ENCODE measurements around the gene PEX14.
A peak's percentile ranks its signal among the peaks of the same experiment; 100 is the strongest.

Gene PEX14

GRCh38 chr1:10635992-10636391, 161.2 kb downstream of the PEX14 start:
- Histone ChIP-seq H3K9me3 (ENCODE audit: control insufficient read depth in 2 of 2, low read length in 2 of 2) (no peaks in the 10 kb centered on the region), H3K4me1 (ENCODE audit: control insufficient read depth in 2 of 2, insufficient read depth in 2 of 2, low read length in 2 of 2) (peaks cover 4 to 10% of the 10 kb centered on the region in 2 donors), H3K4me3 (ENCODE audit: low read length in 2 of 2) (no peak overlapping the region), H3K9ac (ENCODE audit: low read depth in 1 of 2, low read length in 2 of 2) (no peak overlapping the region), H3K27me3 (ENCODE audit: control insufficient read depth in 2 of 2, insufficient read depth in 2 of 2, low read length in 2 of 2) (no peaks in the 10 kb centered on the region), H3K36me3 (ENCODE audit: control insufficient read depth in 2 of 2, insufficient read depth in 2 of 2, low read length in 2 of 2) (peaks cover 8 to 10% of the 10 kb centered on the region in 2 donors), H3K27ac (ENCODE audit: low read depth in 2 of 2, low read length in 2 of 2) (peak overlapping the region; percentile 34 to 48)

- H3K27me3 ChIP-seq (ENCODE audit: control insufficient read depth in 2 of 2, insufficient read depth in 2 of 2, low read length in 2 of 2) = no peaks in the 10 kb centered on the region
- H3K9me3 ChIP-seq (ENCODE audit: control insufficient read depth in 2 of 2, low read length in 2 of 2) = no peaks in the 10 kb centered on the region
- H3K36me3 ChIP-seq (ENCODE audit: control insufficient read depth in 2 of 2, insufficient read depth in 2 of 2, low read length in 2 of 2) = peaks cover 13 to 15% of the 10 kb centered on the region in 2 donors
- no peak overlapping the region for H3K9ac ChIP-seq (ENCODE audit: low read depth in 1 of 2, low read length in 2 of 2)
- H3K27ac ChIP-seq (ENCODE audit: low read depth in 2 of 2, low read length in 2 of 2) = peak overlapping the region in 1 of 2 donors; percentile 44
- H3K4me1 ChIP-seq (ENCODE audit: control insufficient read depth in 2 of 2, insufficient read depth in 2 of 2, low read length in 2 of 2) = peaks cover 4 to 8% of the 10 kb centered on the region in 2 donors
- H3K4me3 ChIP-seq (ENCODE audit: low read length in 2 of 2) = no peak overlapping the region
Measured at GRCh38 chr1:10637400-10637799, 162.7 kb downstream of the PEX14 start.

- H3K36me3 ChIP-seq (ENCODE audit: control insufficient read depth in 2 of 2, insufficient read depth in 2 of 2, low read length in 2 of 2) = peaks cover 18% of the 10 kb centered on the region in 2 donors
- H3K4me3 ChIP-seq (ENCODE audit: low read length in 2 of 2) = peak overlapping the region in 1 of 2 donors; percentile 5
- H3K27ac ChIP-seq (ENCODE audit: low read depth in 2 of 2, low read length in 2 of 2) = no peak overlapping the region
- peak overlapping the region in 1 of 2 donors; percentile 17 for H3K9ac ChIP-seq (ENCODE audit: low read depth in 1 of 2, low read length in 2 of 2)
- H3K9me3 ChIP-seq (ENCODE audit: control insufficient read depth in 2 of 2, low read length in 2 of 2) = no peaks in the 10 kb centered on the region
- no peaks in the 10 kb centered on the region for H3K27me3 ChIP-seq (ENCODE audit: control insufficient read depth in 2 of 2, insufficient read depth in 2 of 2, low read length in 2 of 2)
- peaks cover 4 to 8% of the 10 kb centered on the region in 2 donors for H3K4me1 ChIP-seq (ENCODE audit: control insufficient read depth in 2 of 2, insufficient read depth in 2 of 2, low read length in 2 of 2)
Measured at GRCh38 chr1:10637834-10638558, 163.2 kb downstream of the PEX14 start.

- Histone ChIP-seq H3K9ac (ENCODE audit: low read depth in 1 of 2, low read length in 2 of 2) (peak overlapping the region in 1 of 2 donors; percentile 17), H3K4me1 (ENCODE audit: control insufficient read depth in 2 of 2, insufficient read depth in 2 of 2, low read length in 2 of 2) (peaks cover 4 to 8% of the 10 kb centered on the region in 2 donors), H3K4me3 (ENCODE audit: low read length in 2 of 2) (no peak overlapping the region), H3K27ac (ENCODE audit: low read depth in 2 of 2, low read length in 2 of 2) (no peak overlapping the region), H3K27me3 (ENCODE audit: control insufficient read depth in 2 of 2, insufficient read depth in 2 of 2, low read length in 2 of 2) (no peaks in the 10 kb centered on the region), H3K9me3 (ENCODE audit: control insufficient read depth in 2 of 2, low read length in 2 of 2) (no peaks in the 10 kb centered on the region), H3K36me3 (ENCODE audit: control insufficient read depth in 2 of 2, insufficient read depth in 2 of 2, low read length in 2 of 2) (peaks cover 18 to 22% of the 10 kb centered on the region in 2 donors)
Measured at GRCh38 chr1:10638559-10639005, 163.8 kb downstream of the PEX14 start.

- H3K9ac ChIP-seq (ENCODE audit: low read depth in 1 of 2, low read length in 2 of 2) = no peak overlapping the region
- H3K27me3 ChIP-seq (ENCODE audit: control insufficient read depth in 2 of 2, insufficient read depth in 2 of 2, low read length in 2 of 2) = no peaks in the 10 kb centered on the region
- peaks cover 4 to 8% of the 10 kb centered on the region in 2 donors for H3K4me1 ChIP-seq (ENCODE audit: control insufficient read depth in 2 of 2, insufficient read depth in 2 of 2, low read length in 2 of 2)
- no peak overlapping the region for H3K27ac ChIP-seq (ENCODE audit: low read depth in 2 of 2, low read length in 2 of 2)
- H3K9me3 ChIP-seq (ENCODE audit: control insufficient read depth in 2 of 2, low read length in 2 of 2) = no peaks in the 10 kb centered on the region
- peaks cover 18 to 28% of the 10 kb centered on the region in 2 donors for H3K36me3 ChIP-seq (ENCODE audit: control insufficient read depth in 2 of 2, insufficient read depth in 2 of 2, low read length in 2 of 2)
- no peak overlapping the region for H3K4me3 ChIP-seq (ENCODE audit: low read length in 2 of 2)
Measured at GRCh38 chr1:10639011-10639774, 164.4 kb downstream of the PEX14 start.

- H3K36me3 ChIP-seq (ENCODE audit: control insufficient read depth in 2 of 2, insufficient read depth in 2 of 2, low read length in 2 of 2) = peaks cover 21 to 30% of the 10 kb centered on the region in 2 donors
Measured at GRCh38 chr1:10639775-10640578, 165.2 kb downstream of the PEX14 start.

GRCh38 chr1:10640843-10641553, 166.2 kb downstream of the PEX14 start:
- Histone ChIP-seq H3K9me3 (ENCODE audit: control insufficient read depth in 2 of 2, low read length in 2 of 2) (no peaks in the 10 kb centered on the region), H3K27ac (ENCODE audit: low read depth in 2 of 2, low read length in 2 of 2) (peak overlapping the region in 1 of 2 donors; percentile 23), H3K36me3 (ENCODE audit: control insufficient read depth in 2 of 2, insufficient read depth in 2 of 2, low read length in 2 of 2) (peaks cover 25 to 33% of the 10 kb centered on the region in 2 donors), H3K4me3 (ENCODE audit: low read length in 2 of 2) (no peak overlapping the region), H3K9ac (ENCODE audit: low read depth in 1 of 2, low read length in 2 of 2) (no peak overlapping the region), H3K4me1 (ENCODE audit: control insufficient read depth in 2 of 2, insufficient read depth in 2 of 2, low read length in 2 of 2) (no peaks in the 10 kb centered on the region), H3K27me3 (ENCODE audit: control insufficient read depth in 2 of 2, insufficient read depth in 2 of 2, low read length in 2 of 2) (no peaks in the 10 kb centered on the region)

More at GRCh38 chr1:10639775-10640578, 165.2 kb downstream of the PEX14 start:
- Histone ChIP-seq H3K4me1 (ENCODE audit: control insufficient read depth in 2 of 2, insufficient read depth in 2 of 2, low read length in 2 of 2) (peaks cover 4 to 8% of the 10 kb centered on the region in 2 donors), H3K27me3 (ENCODE audit: control insufficient read depth in 2 of 2, insufficient read depth in 2 of 2, low read length in 2 of 2) (no peaks in the 10 kb centered on the region), H3K9ac (ENCODE audit: low read depth in 1 of 2, low read length in 2 of 2) (no peak overlapping the region), H3K9me3 (ENCODE audit: control insufficient read depth in 2 of 2, low read length in 2 of 2) (no peaks in the 10 kb centered on the region), H3K4me3 (ENCODE audit: low read length in 2 of 2) (no peak overlapping the region), H3K27ac (ENCODE audit: low read depth in 2 of 2, low read length in 2 of 2) (peak overlapping the region in 1 of 2 donors; percentile 23)

- Histone ChIP-seq H3K9me3 (ENCODE audit: control insufficient read depth in 2 of 2, low read length in 2 of 2) (no peaks in the 10 kb centered on the region), H3K9ac (ENCODE audit: low read depth in 1 of 2, low read length in 2 of 2) (no peak overlapping the region), H3K4me3 (ENCODE audit: low read length in 2 of 2) (no peak overlapping the region), H3K36me3 (ENCODE audit: control insufficient read depth in 2 of 2, insufficient read depth in 2 of 2, low read length in 2 of 2) (peaks cover 30 to 39% of the 10 kb centered on the region in 2 donors), H3K27me3 (ENCODE audit: control insufficient read depth in 2 of 2, insufficient read depth in 2 of 2, low read length in 2 of 2) (no peaks in the 10 kb centered on the region), H3K27ac (ENCODE audit: low read depth in 2 of 2, low read length in 2 of 2) (peak overlapping the region in 1 of 2 donors; percentile 1), H3K4me1 (ENCODE audit: control insufficient read depth in 2 of 2, insufficient read depth in 2 of 2, low read length in 2 of 2) (no peaks in the 10 kb centered on the region)
Measured at GRCh38 chr1:10641976-10642375, 167.2 kb downstream of the PEX14 start.

GRCh38 chr1:10642403-10643080, 167.8 kb downstream of the PEX14 start:
- Histone ChIP-seq H3K4me3 (ENCODE audit: low read length in 2 of 2) (no peak overlapping the region), H3K36me3 (ENCODE audit: control insufficient read depth in 2 of 2, insufficient read depth in 2 of 2, low read length in 2 of 2) (peaks cover 30 to 43% of the 10 kb centered on the region in 2 donors), H3K4me1 (ENCODE audit: control insufficient read depth in 2 of 2, insufficient read depth in 2 of 2, low read length in 2 of 2) (no peaks in the 10 kb centered on the region), H3K9ac (ENCODE audit: low read depth in 1 of 2, low read length in 2 of 2) (no peak overlapping the region), H3K27ac (ENCODE audit: low read depth in 2 of 2, low read length in 2 of 2) (no peak overlapping the region), H3K27me3 (ENCODE audit: control insufficient read depth in 2 of 2, insufficient read depth in 2 of 2, low read length in 2 of 2) (no peaks in the 10 kb centered on the region), H3K9me3 (ENCODE audit: control insufficient read depth in 2 of 2, low read length in 2 of 2) (no peaks in the 10 kb centered on the region)
